Mesenchymal stem cell (in vitro differentiated cells and primary cell): ENCODE data around the gene RFX3.

Experiments used
- DNase-seq: peaks from one replicate; pipeline ENCODE4 v3.0.0-alpha.2; 2013
- H2AFZ ChIP-seq: one replicate; pipeline ENCODE4 v1.6.1; 2013; ENCODE audit warnings: low read depth, mild to moderate bottlenecking, control low read depth, inconsistent platforms, low read length, moderate library complexity
- H2AK5ac ChIP-seq: 2 replicates; pipeline ENCODE4 v1.6.1; 2013; ENCODE audit warnings: low read length, moderate library complexity, mild to moderate bottlenecking, inconsistent platforms; ENCODE audit not compliant: severe bottlenecking
- H2BK120ac ChIP-seq: one replicate; pipeline ENCODE4 v1.6.1; 2013; ENCODE audit warnings: low read depth, mild to moderate bottlenecking, inconsistent platforms, low read length, moderate library complexity
- H2BK12ac ChIP-seq, 2 experiments: one replicate each; pipeline ENCODE4 v1.6.1; 2013; ENCODE audit warnings: inconsistent platforms in 2 of 2, low read length in 2 of 2, mild to moderate bottlenecking in 2 of 2, moderate library complexity in 2 of 2, control low read depth in 1 of 2
- H2BK15ac ChIP-seq: one replicate; pipeline ENCODE4 v1.6.1; 2013; ENCODE audit warnings: mild to moderate bottlenecking, low read depth, inconsistent platforms; ENCODE audit not compliant: poor library complexity, severe bottlenecking
- H2BK5ac ChIP-seq: 2 replicates; pipeline ENCODE4 v1.6.1; 2013; ENCODE audit warnings: low read depth, mild to moderate bottlenecking, low read length, control low read depth, inconsistent platforms; ENCODE audit not compliant: poor library complexity, severe bottlenecking
- H3K14ac ChIP-seq, 2 experiments: one replicate each; pipeline ENCODE4 v1.6.1; 2013; ENCODE audit warnings: inconsistent platforms in 2 of 2, low read length in 2 of 2, control low read depth in 1 of 2, mild to moderate bottlenecking in 1 of 2, moderate library complexity in 1 of 2
- H3K18ac ChIP-seq, 2 experiments: one replicate each; pipeline ENCODE4 v1.6.1; 2013; ENCODE audit warnings: inconsistent platforms in 2 of 2, low read length in 2 of 2, control low read depth in 1 of 2, low read depth in 1 of 2, mild to moderate bottlenecking in 1 of 2
- H3K23ac ChIP-seq, 2 experiments: one replicate each; pipeline ENCODE4 v1.6.1; 2013; ENCODE audit warnings: inconsistent platforms in 2 of 2, low read length in 2 of 2, mild to moderate bottlenecking in 2 of 2, moderate library complexity in 2 of 2, control low read depth in 1 of 2
- H3K27ac ChIP-seq: 2 replicates; pipeline ENCODE4 v1.5.1; 2013; ENCODE audit warnings: mild to moderate bottlenecking, moderate library complexity, low read length, control low read depth, inconsistent platforms; ENCODE audit not compliant: poor library complexity, severe bottlenecking
- H3K27me3 ChIP-seq, 2 experiments: 2 replicates each; pipeline versions ENCODE4 v1.6.1 to v1.7.0; 2013; ENCODE audit warnings: low read length in 2 of 2, mild to moderate bottlenecking in 2 of 2, moderate library complexity in 2 of 2, control low read depth in 1 of 2, inconsistent platforms in 1 of 2; ENCODE audit not compliant: control insufficient read depth in 1 of 2, insufficient read depth in 1 of 2
- H3K36me3 ChIP-seq, 2 experiments: 2 replicates each; pipeline versions ENCODE4 v1.6.1 to v1.7.0; 2013; ENCODE audit warnings: low read length in 2 of 2, control low read depth in 1 of 2, inconsistent platforms in 1 of 2, low read depth in 1 of 2, mild to moderate bottlenecking in 1 of 2; ENCODE audit not compliant: insufficient read depth in 2 of 2, control insufficient read depth in 1 of 2
- H3K4ac ChIP-seq, 2 experiments: one replicate each; pipeline ENCODE4 v1.6.1; 2013; ENCODE audit warnings: inconsistent platforms in 2 of 2, low read length in 2 of 2, mild to moderate bottlenecking in 2 of 2, moderate library complexity in 2 of 2, control low read depth in 1 of 2, low read depth in 1 of 2
- H3K4me1 ChIP-seq: 2 replicates; pipeline ENCODE4 v1.6.1; 2013; ENCODE audit warnings: low read depth, low read length, control low read depth; ENCODE audit not compliant: control insufficient read depth, insufficient read depth
- H3K4me2 ChIP-seq: 2 replicates; pipeline ENCODE4 v1.6.1; 2013; ENCODE audit warnings: low read length, mild to moderate bottlenecking, inconsistent platforms; ENCODE audit not compliant: poor library complexity, severe bottlenecking
- H3K4me3 ChIP-seq, 2 experiments: 2 replicates each; pipeline versions ENCODE4 v1.5.1 to v1.7.0; 2013; ENCODE audit warnings: low read length in 2 of 2, mild to moderate bottlenecking in 2 of 2, control low read depth in 1 of 2, low read depth in 1 of 2; ENCODE audit not compliant: insufficient read depth in 1 of 2
- H3K79me1 ChIP-seq: replicated peaks from 2 replicates; pipeline ENCODE4 v1.6.1; 2013; ENCODE audit warnings: mild to moderate bottlenecking, control low read depth, low read length, inconsistent platforms; ENCODE audit not compliant: poor library complexity, severe bottlenecking
- H3K9ac ChIP-seq: 2 replicates; pipeline ENCODE4 v1.7.0; 2013; ENCODE audit warnings: mild to moderate bottlenecking, low read length, moderate library complexity
- H3K9me3 ChIP-seq: 2 replicates; pipeline ENCODE4 v1.7.0; 2013; ENCODE audit warnings: mild to moderate bottlenecking, low read length; ENCODE audit not compliant: control insufficient read depth
- H4K8ac ChIP-seq: one replicate; pipeline ENCODE4 v1.6.1; 2013; ENCODE audit warnings: inconsistent platforms, mild to moderate bottlenecking, low read length, moderate library complexity
- H4K91ac ChIP-seq: one replicate; pipeline ENCODE4 v1.6.1; 2013; ENCODE audit warnings: mild to moderate bottlenecking, low read length, inconsistent platforms
- WGBS: methylation state at CpG from one replicate; pipeline ENCODE4 v1.1.7; 2013; ENCODE audit warnings: mixed read lengths; 5-methylcytosine and 5-hydroxymethylcytosine counted together

The RFX3 gene

GRCh38 chr9:3359048-3359692, 166.6 kb downstream of the RFX3 start:
- Histone ChIP-seq H3K9me3 (no peaks in the 10 kb centered on the region), H3K23ac (no peak overlapping the region), H3K27ac (no peak overlapping the region), H2BK120ac (no peak overlapping the region), H3K4me1 (no peaks in the 10 kb centered on the region), H2BK12ac (no peak overlapping the region), H3K79me1 (peaks cover 6% of the 10 kb centered on the region), H3K18ac (no peak overlapping the region), H3K4me3 (no peak overlapping the region), H3K4ac (no peak overlapping the region), H2AK5ac (no peak overlapping the region), H2AFZ (no peak overlapping the region), H3K36me3 (no peaks in the 10 kb centered on the region), H3K4me2 (no peak overlapping the region), H4K91ac (no peak overlapping the region), H3K27me3 (no peaks in the 10 kb centered on the region), H3K9ac (no peak overlapping the region), H2BK15ac (no peak overlapping the region), H2BK5ac (no peak overlapping the region), H3K14ac (no peak overlapping the region), H4K8ac (no peak overlapping the region)
- no peak for DNase-seq
- 99% methylated on average over 3 of the region's 5 CpGs for WGBS

GRCh38 chr9:3348169-3348568, 177.6 kb downstream of the RFX3 start:
- Histone ChIP-seq H2BK12ac (no peak overlapping the region), H3K4me2 (no peak overlapping the region), H3K27me3 (no peaks in the 10 kb centered on the region), H3K23ac (no peak overlapping the region), H3K9me3 (no peaks in the 10 kb centered on the region), H3K36me3 (no peaks in the 10 kb centered on the region), H2AFZ (no peak overlapping the region), H3K79me1 (peaks cover 3% of the 10 kb centered on the region), H3K4me3 (no peak overlapping the region), H3K18ac (no peak overlapping the region), H3K4ac (no peak overlapping the region), H3K9ac (no peak overlapping the region), H3K27ac (no peak overlapping the region), H3K4me1 (no peaks in the 10 kb centered on the region), H4K91ac (no peak overlapping the region), H2BK15ac (no peak overlapping the region), H3K14ac (no peak overlapping the region), H2AK5ac (no peak overlapping the region), H4K8ac (no peak overlapping the region), H2BK5ac (no peak overlapping the region), H2BK120ac (no peak overlapping the region)
- no CpG with 5 or more reads among the region's 3 CpGs for WGBS
- no peak for DNase-seq

GRCh38 chr9:3346549-3346948, 179.3 kb downstream of the RFX3 start:
- H3K4ac ChIP-seq = no peak overlapping the region
- no peak overlapping the region for H2AFZ ChIP-seq
- H2BK5ac ChIP-seq = no peak overlapping the region
- no peak overlapping the region for H2BK15ac ChIP-seq
- WGBS = 100% methylated on average over 2 of the region's 3 CpGs
- no peaks in the 10 kb centered on the region for H3K27me3 ChIP-seq
- no peaks in the 10 kb centered on the region for H3K79me1 ChIP-seq
- H3K14ac ChIP-seq = no peak overlapping the region
- H3K23ac ChIP-seq = no peak overlapping the region
- no peak overlapping the region for H3K18ac ChIP-seq
- no peaks in the 10 kb centered on the region for H3K9me3 ChIP-seq
- H4K91ac ChIP-seq = no peak overlapping the region
- H3K27ac ChIP-seq = no peak overlapping the region
- H2AK5ac ChIP-seq = no peak overlapping the region
- H3K4me1 ChIP-seq = no peaks in the 10 kb centered on the region
- H3K36me3 ChIP-seq = no peaks in the 10 kb centered on the region
- DNase-seq = no peak
- no peak overlapping the region for H3K4me2 ChIP-seq
- no peak overlapping the region for H2BK12ac ChIP-seq
- H4K8ac ChIP-seq = no peak overlapping the region
- no peak overlapping the region for H2BK120ac ChIP-seq
- H3K4me3 ChIP-seq = no peak overlapping the region
- no peak overlapping the region for H3K9ac ChIP-seq

DNA sequence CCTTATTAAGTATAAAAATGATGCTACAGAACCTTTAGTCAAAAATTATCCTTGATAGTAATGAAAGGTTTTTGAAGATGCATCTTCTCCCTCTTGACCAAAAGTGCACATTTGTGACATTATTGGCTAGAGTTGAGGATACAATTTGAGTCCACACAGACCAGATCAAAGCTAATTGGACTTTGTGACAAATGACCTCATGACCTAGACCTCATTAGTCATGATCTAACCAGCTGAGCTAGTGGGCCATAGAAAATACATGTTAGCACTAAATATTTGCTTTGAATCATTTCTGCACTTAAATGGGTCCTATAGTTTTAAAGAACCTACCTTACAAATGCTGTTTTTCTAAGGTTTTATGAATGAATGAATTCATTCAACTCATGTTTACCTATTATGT, 182.1 kb downstream of the RFX3 start:
- Histone ChIP-seq H3K23ac (no peak overlapping the region), H3K4ac (no peak overlapping the region), H3K18ac (no peak overlapping the region), H3K9me3 (no peaks in the 10 kb centered on the region), H2BK120ac (no peak overlapping the region), H3K4me3 (no peak overlapping the region), H2AK5ac (no peak overlapping the region), H2BK5ac (no peak overlapping the region), H2BK15ac (no peak overlapping the region), H2AFZ (no peak overlapping the region), H3K27me3 (no peaks in the 10 kb centered on the region), H3K14ac (no peak overlapping the region), H3K36me3 (no peaks in the 10 kb centered on the region), H4K91ac (no peak overlapping the region), H3K4me1 (no peaks in the 10 kb centered on the region), H3K79me1 (peaks cover 2% of the 10 kb centered on the region), H4K8ac (no peak overlapping the region), H3K27ac (no peak overlapping the region), H3K4me2 (no peak overlapping the region), H2BK12ac (no peak overlapping the region), H3K9ac (no peak overlapping the region)
- no peak for DNase-seq
